ENCODE measurements around the gene TAS2R9.
"Not testable (repeated sequence)": the region's sequence is repeated elsewhere in the genome, so short reads cannot be mapped to it uniquely, and the experiment has no call there.

TAS2R9 gene
- 0 to 0.55 (median 0) reads per million in 17 experiments for total RNA-seq

- no peak for DNase-seq
Observed at GRCh38 chr12:10810068-10810467, at the start of gene TAS2R9. TAS2R9 (minus strand) TSS chr12:10810168; CDS start chr12:10810075, 93 bp downstream.

DNA sequence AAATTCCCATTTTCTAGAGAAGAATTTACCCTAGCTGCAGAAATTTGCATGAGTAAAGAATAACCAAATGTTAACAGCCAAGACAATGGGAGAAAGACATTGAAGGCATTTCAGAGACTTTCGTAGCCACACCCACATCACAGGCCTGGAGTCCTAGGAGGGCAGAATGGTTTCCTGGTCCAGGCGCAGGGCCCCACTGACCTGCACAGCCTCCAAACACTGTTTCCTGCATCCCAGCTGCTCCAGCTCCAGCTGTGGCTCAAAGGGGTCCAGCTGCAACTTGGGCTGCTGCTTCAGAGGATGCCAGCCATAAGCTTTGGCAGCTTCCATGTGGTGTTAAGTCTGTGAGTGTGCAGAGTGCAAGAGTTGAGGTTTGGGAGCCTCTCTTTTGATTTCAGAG, 45.8 kb upstream of the TAS2R9 start:
- DNase-seq = no peak

DNA sequence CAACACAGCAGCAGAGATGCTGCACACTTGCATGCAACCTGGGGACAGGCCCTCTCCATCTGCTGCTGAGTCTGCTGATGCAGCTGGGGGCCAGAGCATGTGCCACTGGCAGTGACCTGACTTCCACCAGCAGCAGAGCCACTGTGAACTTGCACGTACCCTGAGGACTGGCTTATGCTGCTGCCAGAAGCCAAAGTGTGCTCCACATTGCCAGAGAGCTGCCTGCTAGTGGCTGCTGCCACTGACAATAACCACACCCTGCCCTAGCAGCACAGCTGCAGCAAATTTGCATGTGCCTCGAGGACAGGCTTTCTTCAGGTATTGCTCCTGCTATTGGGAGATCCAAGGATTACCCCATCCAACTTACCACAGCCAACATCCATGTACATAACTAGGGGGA, 43.8 kb upstream of the TAS2R9 start:
- no peak for DNase-seq

- no peak for DNase-seq
Observed at GRCh38 chr12:10851243-10851858, 41.4 kb upstream of the TAS2R9 start.

GRCh38 chr12:10849425-10849878, 39.5 kb upstream of the TAS2R9 start, which contains the start of gene PRR4:
PRR4 (minus strand) TSS chr12:10849475; CDS start chr12:10849437, 38 bp downstream.
- DNase-seq = no peak

DNA sequence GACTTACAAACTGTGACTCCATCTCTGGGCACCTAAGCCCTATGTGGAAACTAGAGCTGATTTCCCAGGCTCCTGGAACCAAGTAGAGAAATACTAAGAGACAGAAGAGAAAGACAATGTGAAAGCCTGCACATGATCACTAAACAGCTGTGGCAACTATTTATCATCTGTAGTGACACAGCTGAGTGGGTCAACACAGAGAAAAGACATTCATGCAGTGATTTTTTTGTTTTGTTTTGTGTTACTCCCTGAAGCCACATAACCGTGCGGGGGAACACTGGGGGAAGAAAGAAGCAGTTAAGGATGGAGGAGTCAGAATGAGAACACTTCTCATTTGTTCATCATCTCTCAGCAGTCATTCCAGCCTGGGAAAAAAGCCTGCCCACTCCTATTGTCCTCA, 37.8 kb upstream of the TAS2R9 start:
- DNase-seq = no peak

- no peak for DNase-seq
Observed at GRCh38 chr12:10842862-10843261, 32.9 kb upstream of the TAS2R9 start.

DNA sequence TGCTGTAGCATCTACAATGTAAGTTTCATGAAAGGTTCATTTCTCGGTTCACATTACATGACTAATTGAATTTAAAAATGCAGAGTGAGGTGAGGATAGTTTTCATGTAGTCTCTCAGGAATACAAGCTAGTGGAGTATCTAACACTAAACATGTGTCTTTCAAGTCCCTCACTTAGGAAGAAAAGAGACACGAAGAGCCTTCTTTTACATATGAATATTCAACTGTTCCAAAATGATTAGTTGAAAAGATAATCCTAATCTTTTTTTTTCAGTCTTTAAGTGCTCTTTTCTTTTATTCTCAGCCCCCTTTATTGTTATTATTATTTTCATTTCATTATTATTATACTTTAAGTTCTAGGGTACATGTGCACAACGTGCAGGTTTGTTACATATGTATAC, 28.5 kb upstream of the TAS2R9 start:
- no peak for DNase-seq

GRCh38 chr12:10829994-10830393, 20.0 kb upstream of the TAS2R9 start:
- DNase-seq = no peak

DNA sequence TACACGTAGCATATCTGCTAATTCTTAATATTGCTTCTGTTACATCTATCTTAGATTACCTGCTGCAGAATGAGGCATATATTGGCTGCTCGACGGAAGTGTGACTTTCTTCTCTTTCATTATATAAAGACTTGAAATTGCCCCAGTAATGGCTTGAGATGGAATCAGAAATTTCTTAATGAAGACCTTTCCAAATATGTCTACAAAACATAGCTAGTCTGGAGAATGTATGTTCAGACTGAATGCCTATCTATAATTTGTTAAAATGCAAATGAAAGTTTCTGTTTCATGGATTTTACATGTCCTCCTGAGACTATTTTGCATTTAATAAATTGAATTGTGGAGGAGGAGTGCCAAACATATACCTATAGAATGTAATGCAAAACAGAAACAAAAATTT, 16.3 kb upstream of the TAS2R9 start, which contains the start of gene TAS2R10:
TSS of gene TAS2R10 (minus strand) at position 101 of the 400 bp plus-strand sequence. CDS start at position 12, 89 bp downstream.
- DNase-seq = no peak

- no peak for DNase-seq
Observed at GRCh38 chr12:10824957-10825356, 15.0 kb upstream of the TAS2R9 start.

DNA sequence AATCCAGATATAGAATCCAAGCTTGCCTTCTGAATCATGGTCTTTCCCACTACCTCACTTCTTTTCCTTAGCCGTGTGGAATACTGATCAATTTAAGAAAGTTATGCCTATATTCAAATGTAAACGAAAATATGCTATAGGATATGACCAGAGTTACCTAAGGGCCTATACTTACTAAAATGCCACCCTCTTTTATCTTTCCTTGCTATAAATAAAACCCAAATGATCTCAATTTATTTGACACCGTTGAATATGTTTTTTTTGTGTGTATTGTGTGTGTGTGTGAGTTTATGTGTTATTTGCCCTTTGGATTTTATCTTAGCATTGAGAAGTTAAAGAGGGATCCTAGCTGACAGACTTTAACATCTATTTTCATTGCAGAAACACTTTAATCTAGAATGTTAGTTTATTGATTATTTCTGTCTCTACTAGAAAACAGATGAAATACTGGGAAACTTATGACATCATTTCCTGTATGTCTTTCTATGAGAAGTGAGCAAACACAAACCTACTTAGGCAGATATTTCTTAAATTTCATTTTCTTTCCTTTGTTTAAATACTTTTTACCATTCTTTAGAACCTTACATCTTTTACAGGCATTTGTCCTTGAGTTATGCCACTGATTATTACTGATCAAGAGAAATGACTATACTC, 2.0 kb upstream of the TAS2R9 start:
- no peak for DNase-seq

GRCh38 chr12:10807186-10807585, 2.8 kb downstream of the TAS2R9 start, which contains the start of gene TAS2R8:
TAS2R8 (minus strand) TSS chr12:10807286; CDS start chr12:10806980, 306 bp downstream.
- no peak for DNase-seq

GRCh38 chr12:10802587-10802986, 7.4 kb downstream of the TAS2R9 start, which contains the start of gene TAS2R7:
TAS2R7 (minus strand) TSS chr12:10802627; CDS start chr12:10802570, 57 bp downstream.
- no peak for DNase-seq

GRCh38 chr12:10801741-10802140, 8.2 kb downstream of the TAS2R9 start:
- no peak for DNase-seq

GRCh38 chr12:10794222-10794621, 15.7 kb downstream of the TAS2R9 start:
- no peak for DNase-seq

- DNase-seq = not testable (repeated sequence)
Observed at GRCh38 chr12:10791769-10792168, 18.2 kb downstream of the TAS2R9 start.

- DNase-seq = no peak
Observed at GRCh38 chr12:10783252-10783651, 26.7 kb downstream of the TAS2R9 start.

- DNase-seq = no peak
Observed at GRCh38 chr12:10779103-10779502, 30.9 kb downstream of the TAS2R9 start.

DNA sequence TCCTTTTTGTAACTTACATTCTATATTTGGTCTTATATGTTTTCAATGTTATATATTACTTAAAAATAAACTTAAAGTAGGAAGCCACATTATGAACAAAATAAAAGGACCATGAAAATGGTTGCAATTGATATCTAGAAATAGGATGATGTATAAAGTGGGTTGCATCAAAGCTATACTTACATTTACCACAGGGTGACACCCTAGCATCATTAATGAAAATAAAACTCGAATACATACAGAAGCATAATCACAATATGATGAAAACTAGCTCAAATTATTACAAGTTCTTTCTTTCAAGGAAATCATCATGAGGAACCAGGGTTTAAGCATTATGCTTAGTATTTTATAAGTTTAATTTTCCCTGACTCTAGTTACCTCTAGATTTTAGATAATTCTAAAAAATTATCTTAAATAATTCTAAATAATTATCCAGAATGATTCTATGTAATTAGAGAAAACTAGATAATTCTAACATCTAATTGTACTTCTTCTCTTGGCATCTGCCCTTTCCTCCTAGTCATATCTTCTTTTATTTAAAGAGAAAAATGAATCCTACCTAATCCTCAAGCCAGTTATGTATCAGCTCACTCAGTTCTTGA, 38.7 kb downstream of the TAS2R9 start:
- DNase-seq = peak; percentile 4 to 51 (median 32)

DNA sequence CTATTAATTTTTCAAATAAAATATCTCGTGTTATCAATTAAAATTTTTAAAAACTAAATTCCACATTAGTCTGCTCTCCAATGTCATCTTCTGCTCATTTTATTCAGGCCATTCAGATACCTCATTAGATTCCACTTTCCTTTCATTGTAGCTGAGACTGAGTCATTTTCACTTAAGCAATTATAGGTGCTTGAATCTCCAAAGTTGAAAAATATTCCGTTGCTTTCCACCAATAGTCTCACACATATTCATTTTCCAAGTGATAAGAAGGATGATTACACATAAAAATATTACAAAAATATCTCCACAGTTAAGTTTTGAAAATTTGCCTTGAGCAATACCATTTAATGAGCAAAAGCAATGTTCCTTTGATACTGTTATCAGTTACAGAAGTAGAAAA, 50.3 kb downstream of the TAS2R9 start:
- no peak for DNase-seq

All from suppressor macrophage (primary cell).